ENCODE results near the gene NEGR1.

NEGR1 gene

DNA sequence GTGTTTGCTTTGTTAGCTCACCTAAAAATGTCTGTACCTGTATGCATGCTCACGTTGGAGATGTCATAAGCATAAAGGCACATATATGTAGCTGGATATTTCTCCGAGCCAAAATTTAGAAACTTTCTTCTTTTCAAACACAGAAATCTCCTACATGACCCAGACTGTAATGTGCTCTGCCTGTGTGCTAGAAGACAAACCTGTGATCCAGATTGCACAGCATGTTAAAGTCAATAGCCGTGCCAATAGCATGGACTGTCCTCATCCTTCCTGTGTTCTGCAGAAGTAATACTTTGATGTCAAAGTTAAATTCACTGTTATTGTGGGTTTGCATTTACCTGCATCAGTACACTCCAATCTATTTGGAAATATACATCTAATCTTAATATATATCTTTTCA is 855.3 kb downstream of the NEGR1 start:
- no peak for DNase-seq

DNA sequence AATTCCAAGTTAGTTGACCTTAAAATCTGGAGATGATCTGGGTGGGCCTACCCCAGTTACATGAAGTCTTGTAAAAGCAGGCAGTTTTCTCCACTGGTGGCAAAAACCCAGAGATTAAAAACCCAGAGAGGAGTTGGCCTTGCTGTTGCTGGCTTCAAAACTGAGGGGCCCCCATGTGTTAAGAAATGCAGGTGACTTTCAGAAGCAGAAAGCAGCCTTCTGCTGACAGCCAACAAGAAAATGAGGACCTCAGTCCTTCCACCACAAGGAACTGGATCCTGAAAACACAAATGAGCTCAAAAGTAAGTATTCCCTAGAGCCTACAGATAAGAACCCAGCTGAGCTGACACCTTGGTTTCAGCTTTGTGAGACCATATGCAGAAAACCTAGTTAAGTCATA is 857.8 kb downstream of the NEGR1 start:
- no peak for DNase-seq

DNA sequence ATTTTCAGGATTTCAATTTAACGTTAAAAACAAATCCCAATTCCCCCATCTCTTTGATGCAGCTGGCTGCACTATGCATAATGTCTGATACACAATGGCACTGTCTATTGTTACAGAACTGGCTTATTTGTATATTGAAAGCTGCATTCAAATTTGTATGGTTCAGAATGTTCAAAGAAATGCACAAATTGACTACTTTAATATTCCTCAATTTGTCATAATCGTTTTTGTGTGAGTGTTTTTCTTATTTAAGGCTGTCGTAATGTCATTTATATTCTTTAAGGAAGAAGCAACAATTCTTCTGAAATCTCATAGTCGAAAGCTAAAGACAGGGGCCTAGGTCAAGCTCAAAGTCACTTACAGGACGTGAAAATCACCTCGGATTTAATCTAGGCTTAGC is 860.1 kb downstream of the NEGR1 start:
- DNase-seq = no peak

DNA sequence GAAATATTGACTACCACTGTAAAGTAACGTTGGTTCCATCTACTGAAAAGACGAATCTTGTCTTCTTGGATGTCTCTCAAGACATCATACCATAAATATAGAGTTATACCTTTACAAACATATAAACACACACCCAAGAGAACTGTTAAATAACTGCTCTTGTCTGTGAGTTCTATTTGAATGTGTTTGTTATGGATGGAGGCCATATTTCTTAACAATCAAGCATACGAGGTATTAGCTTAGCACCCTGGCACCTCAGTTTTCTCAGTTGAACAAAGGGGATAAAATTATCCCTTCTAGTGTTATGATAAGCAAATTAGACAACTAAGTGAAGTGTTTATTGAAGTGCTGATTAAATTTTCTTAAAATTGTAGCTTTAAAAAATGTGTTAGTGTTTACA is 864.9 kb downstream of the NEGR1 start:
- DNase-seq = no peak

DNA sequence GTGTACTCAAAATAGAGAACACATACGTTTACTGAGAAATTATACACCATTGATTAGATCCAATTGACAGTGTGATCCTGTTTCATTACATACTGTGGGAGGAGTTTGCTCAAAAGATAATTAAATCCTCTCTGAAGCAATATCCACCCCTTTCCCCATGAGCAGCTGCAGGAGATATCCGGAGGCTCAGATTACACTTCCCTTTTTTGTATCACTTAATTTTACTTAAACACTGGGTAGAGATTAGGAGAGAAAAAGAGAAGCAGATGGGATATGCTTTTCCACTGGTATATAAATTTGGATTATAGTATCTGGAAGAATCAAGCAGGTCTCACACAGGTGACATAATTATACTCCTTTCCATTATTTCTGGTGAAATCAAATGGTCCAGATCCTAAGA is 868.2 kb downstream of the NEGR1 start:
- DNase-seq = no peak

DNA sequence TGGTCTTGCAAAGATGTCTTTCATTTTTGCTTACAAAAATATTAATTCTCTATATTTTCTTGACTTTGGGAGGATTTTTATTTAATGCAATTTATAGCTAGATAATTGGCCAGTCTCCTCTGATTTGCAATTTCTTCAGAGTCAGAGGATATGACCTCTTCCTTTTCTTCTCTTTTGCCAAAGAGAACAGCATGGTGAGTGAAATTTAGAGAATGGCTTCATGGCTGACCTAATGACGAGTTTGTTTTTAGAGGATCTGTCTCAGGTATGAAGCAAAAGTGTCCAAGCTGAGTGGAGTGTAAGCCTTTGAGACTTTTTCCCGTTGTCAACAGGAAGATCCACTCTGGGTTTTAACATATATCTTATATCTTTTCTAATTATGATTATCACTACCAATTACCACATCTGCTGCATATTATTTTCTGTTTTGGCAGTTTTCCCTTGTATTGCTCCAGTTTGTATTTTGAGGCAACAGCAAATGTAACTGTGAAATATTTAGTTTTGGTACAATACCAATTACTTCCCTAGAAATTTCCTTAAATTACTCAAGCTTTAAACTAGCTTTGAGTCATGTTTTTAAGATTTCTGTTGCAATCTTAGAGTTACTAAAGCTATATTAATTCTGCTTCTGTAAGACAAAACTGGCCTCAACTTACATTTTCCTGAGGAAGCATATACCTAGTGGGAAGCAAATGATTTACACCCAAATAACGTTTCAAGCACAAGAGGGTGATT is 868.7 kb downstream of the NEGR1 start:
- DNase-seq = no peak

DNA sequence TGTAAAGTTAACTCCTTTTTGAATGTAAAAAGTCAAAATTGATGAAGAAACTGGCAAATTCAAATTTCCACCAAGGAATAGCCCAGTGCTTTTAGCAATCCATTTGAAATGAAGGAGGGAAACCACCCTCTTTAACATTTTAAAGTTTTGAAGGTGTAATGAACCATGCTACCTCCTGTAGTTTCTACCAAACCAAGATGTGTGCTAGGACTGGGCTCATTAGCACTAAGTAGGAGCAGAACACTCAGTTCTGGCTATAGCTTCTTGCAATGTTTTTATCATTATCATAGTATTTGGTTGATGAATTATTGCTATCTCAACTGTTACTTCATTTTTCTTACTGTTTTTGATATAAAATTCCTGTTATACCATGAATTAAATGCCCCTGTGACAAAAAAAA is 882.3 kb downstream of the NEGR1 start:
- no peak for DNase-seq

DNA sequence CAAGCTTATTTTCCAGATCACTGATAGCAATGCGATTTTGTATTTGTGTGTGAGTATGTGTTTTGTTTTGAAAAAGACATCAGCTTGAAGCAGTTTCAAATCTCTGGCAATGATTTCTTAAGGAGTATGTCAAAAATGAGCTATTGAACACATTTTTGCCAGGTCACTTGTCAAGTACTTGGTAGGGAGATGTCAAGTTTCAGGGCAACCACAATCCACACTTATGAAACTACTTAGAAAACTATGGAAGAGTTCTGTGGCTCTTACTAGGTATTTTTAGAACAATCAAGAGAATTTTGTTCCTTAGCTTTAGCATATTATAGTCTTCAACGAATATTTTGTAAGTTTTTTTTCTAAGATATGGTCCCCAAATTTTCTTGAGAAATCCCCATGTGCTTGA is 882.7 kb downstream of the NEGR1 start:
- DNase-seq = no peak

DNA sequence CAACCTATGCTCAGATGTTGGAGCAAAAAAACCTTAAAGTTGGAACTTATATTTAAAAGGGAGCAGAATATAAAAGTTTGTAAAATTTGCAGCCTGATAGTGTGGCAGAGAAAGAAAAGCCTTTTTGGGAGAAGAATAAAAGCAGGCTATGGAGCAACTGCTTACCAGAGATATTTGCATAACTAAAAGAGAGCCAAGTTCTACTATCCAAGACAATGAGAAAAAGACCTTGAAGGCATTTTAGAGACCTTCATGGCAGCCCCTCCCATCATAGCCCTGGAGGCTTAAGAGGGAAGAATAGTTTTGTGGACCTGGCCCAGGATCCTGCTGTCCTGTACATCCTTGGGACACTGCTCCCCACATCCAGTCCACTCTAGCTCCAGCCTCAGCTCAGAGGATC is 889.0 kb downstream of the NEGR1 start:
- no peak for DNase-seq

DNA sequence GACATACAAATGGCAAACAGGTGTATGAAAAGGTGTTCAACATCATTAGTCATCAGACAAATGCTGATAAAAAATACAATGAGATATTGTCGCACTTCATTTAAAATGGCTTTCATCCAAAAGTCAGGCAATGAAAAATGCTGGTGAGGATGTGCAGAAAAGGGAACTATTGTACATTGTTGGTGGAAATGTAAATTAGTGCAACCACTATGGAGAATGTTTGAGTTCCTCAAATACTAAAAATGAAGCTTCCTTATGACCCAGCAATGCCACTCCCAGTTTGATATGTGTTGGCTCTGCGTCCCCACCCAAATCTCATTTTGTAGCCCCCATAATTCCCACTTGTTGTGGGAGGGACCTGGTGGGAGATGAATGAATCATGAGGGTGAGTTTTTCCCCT is 891.8 kb downstream of the NEGR1 start:
- DNase-seq = no peak

DNA sequence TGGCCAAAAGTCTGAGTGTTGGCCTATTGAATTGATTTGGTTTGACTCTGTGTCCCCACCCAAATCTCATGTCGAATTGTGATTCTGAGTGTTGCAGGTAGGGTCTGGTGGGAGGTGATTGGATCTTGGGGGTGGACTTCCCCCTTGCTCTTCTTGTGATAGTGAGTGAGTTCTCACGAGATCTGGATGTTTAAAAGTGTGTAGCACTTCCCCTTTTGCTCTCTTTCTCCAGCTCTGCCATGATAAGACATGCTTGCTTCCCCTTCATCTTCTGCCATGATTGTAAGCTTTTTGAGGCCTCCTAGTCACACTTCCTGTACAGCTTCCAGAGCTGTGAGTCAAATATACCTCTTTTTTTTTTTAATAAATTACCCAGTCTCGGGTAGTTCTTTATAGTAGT is 904.5 kb downstream of the NEGR1 start:
- no peak for DNase-seq

DNA sequence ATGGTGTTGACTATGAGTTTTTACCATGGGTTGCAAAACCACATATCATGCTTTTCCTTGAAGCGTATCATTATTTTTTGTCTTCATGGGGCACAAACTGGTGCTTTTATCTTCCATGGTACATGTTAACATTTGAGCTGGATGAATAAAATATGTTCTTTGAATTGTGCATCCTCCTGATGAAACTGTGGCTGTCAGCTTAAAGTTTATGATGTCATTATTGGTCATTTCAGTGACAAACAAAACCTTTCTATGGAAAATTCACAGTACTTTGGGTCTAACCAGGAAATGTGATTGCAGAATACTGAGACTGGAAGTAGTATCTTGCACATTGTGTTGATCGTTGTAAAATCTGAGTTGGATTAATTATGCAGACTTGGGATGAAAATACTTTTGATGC is 909.8 kb downstream of the NEGR1 start:
- DNase-seq = no peak

DNA sequence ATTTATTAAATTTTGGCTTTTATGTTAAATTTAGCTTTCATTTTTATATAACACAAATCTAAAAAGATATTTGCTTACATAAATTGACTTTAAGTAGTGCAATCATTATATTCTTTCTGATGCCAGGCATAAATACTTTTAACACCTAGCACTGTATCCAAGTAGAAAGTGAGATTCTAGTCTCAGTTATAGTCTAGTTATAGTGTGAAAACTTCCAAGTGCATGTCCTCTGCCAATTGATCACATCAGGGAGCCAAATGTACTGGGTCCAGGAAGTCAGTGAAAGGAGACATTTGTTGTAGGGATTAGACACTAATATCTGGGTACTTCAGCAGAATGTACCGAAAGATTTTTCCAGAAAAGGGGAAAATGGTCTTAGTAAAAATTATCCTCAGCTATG is 910.8 kb downstream of the NEGR1 start:
- DNase-seq = no peak

DNA sequence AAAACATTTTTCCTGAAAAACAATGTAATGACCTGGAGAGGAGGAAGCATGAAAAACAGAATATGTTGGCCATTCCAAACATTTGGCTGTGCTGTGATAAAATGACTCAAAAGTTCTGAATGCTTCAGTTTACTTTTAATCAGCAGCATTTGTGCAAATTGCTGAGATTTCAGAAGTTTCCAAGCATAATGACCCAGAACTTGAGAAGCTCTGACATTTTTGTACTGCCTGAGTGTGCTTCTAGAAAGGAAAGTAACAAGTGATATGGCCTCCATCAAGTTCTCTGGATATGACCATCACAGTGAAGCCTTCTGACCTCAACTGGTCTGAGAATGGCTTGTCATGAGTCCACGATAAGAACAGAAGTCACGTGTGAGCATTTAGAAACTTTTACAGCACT is 918.1 kb downstream of the NEGR1 start:
- DNase-seq = no peak

DNA sequence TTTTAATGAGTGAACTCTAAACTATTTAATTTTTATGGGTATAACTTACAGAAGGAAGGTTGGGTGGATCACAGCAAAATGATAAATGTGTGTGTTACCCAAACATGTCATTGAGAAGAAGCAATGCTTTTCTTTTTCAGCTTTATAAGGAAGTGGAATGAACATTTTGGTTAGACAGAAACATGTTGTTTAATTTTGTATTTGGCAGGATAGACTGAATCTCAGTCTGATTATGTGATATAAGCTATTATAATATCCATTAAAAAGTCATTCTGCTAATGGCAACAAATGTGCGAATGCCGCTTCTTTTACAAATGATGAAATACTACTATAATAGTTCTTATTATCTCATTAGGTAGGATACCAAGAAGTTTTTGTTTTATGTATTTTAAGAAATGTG is 919.6 kb downstream of the NEGR1 start:
- DNase-seq = no peak

DNA sequence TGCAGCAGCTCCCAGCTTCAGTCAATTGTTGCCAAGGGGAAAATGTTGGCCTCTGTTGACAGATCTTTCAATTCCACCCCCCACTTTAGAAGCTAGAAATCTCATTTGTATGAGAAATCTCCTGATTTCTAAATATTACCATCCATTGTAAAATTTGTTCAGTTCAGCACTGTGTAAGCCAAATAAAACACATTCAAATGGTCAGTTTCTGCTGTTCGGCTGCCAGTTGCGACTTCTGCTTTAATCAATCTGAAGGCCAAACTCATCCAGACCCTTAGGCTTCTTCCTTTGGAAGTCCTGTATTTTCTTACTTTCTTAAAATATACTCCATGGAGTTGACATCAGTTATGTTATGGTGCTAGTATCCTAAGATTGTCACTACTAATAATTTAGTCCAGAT is 920.3 kb downstream of the NEGR1 start:
- no peak for DNase-seq

DNA sequence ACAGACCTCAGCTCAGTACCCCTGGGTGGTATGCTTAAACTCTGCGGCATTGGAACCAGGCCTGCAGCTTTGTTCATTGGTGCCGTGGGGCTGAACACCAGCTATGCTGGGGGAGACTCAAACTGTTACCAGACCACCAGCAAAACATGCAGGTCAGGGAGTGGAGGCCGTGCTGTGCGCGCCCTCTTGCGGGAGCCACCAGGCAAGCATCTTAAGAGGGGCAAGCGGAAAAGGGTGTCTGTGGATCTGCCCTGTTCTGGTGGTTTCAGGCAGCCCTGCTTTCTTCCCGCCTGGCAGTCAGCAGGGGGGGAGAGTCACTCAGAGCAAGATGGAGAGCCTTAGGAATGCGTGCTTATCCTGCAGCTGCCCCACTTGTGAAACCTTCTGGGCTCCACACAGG is 924.6 kb downstream of the NEGR1 start:
- no peak for DNase-seq

DNA sequence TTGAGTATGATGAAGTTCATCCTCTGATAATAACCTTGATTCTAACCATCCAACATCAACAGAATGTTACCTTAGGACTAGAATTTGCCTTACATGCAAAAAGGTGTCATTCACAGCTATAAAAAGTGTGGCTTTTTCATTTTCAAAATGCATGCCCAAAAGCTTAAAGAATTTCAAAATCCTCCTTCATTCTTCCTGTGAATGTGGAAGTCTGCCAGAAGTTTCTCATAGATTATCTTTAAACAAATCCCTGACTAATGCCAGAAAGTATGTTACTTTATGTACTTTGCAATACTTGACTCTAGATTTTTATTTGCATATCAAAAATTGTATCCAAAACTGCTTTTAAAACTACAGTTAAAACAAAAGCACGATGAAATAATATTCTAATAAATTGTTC is 930.9 kb downstream of the NEGR1 start:
- no peak for DNase-seq

DNA sequence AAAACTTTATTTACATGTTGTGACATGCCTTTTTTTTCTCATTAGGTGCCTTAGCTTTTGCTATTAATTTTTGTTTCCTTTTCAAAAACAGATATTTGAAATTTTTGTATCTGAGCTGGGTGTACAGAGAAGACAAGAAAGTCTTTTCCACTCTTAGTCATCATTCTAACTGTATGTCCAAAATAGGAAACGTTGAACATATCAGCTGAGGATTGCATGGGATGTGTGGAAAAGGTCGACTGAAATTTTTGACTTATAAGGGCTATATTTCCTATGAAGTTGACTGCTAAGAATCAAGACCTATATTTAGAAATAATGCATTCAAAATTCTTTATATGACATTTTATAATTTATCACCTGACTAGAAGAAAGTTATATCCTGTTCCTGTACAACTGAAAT is 931.5 kb downstream of the NEGR1 start:
- DNase-seq = no peak

DNA sequence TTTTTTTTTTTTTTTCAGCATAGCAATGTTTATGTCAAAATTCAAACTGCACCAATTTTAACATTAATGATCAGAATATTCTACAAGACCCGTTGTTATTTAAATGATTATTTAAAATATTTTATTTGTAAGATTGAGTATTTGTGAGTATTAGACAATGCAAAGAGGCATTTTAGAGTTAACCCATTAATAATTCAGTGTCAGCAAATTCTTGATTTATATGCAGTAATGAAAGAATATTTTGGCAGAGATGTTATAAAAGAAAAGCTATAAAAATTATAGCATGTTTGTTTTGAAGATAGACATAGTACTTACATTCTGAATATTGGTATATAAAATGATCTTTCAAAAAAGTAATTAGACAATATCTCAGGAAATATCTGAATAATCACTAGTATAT is 932.0 kb downstream of the NEGR1 start:
- DNase-seq = no peak
